Stomach (tissue), 9 donors: ENCODE data around the gene PPP1R9B. TPM values are rescaled to one million over a fixed set of nuclear protein-coding genes. Genes with fewer than 3 reads are reported as not detected.

Source experiments
- DNase-seq, 2 donors: peaks; one replicate each; pipeline versions ENCODE4 v3.0.0 to v3.0.0-alpha.2; 2013 to 2019
- H3K27ac ChIP-seq, 5 donors: fragments of 200-600 bp in 4 of 5; sonication (generic) in 4 of 5; one replicate each; pipeline ENCODE4 v1.5.1; 2013 to 2019; ENCODE audit warnings: mild to moderate bottlenecking in 1 of 5, moderate library complexity in 1 of 5
- H3K27me3 ChIP-seq, 3 donors: fragments of 200-600 bp; sonication (generic); one replicate each; pipeline ENCODE4 v1.5.1; 2017 to 2019; ENCODE audit warnings: mixed run types in 1 of 3
- H3K36me3 ChIP-seq, 4 donors: fragments of 200-600 bp; sonication (generic); 1 replicate in 3 of 4; 2 replicates in 1 of 4; pipeline ENCODE4 v1.5.1; 2016 to 2019
- H3K4me1 ChIP-seq, 4 donors: fragments of 200-600 bp; sonication (generic); one replicate each; pipeline ENCODE4 v1.5.1; 2016 to 2019
- H3K4me3 ChIP-seq, 4 donors: fragments of 200-600 bp; sonication (generic) in 3 of 4; one replicate each; pipeline ENCODE4 v1.5.1; 2016 to 2019; ENCODE audit warnings: mild to moderate bottlenecking in 1 of 4
- H3K9me3 ChIP-seq, 4 donors: fragments of 200-600 bp; sonication (generic); one replicate each; pipeline ENCODE4 v1.5.1; 2016 to 2019
- EP300 ChIP-seq: sonication (generic); formaldehyde crosslinking; IDR thresholded peaks from one replicate; pipeline ENCODE4 v1.6.1; 2017; ENCODE audit warnings: antibody characterized with exemption
- POLR2A ChIP-seq, 4 donors: fragments of 450-650 bp; IDR thresholded peaks; one replicate each; pipeline ENCODE4 v1.6.1; 2016; ENCODE audit warnings: antibody characterized with exemption in 4 of 4, control low read depth in 2 of 4, mild to moderate bottlenecking in 1 of 4, moderate library complexity in 1 of 4
- POLR2AphosphoS5 ChIP-seq, 3 donors: sonication (generic); formaldehyde crosslinking; IDR thresholded peaks; one replicate each; pipeline ENCODE4 v1.6.1; 2016; ENCODE audit warnings: antibody characterized with exemption in 3 of 3
- whole genome bisulfite sequencing, 5 donors: extraction: QIAGEN DNeasy Blood & Tissue Kit in 3 of 5; methylation state at CpG; one replicate each; pipeline versions ENCODE4 v1.1.5 to v1.1.7; 2013 to 2018; 5-methylcytosine and 5-hydroxymethylcytosine counted together
- intact Hi-C: fragments of 100-400 bp; cut with DNase I; formaldehyde crosslinking; loops from one replicate; pipeline ENCODE4 v1.15.1; 2023; ENCODE audit warnings: low total_unique reads
- polyA plus RNA-seq, 3 donors: library from polyadenylated mRNA; stranded (reverse); fragments of 200-250 nt; gene quantifications; one replicate each; pipeline ENCODE4 v1.2.3, GENCODE V29; 2013
- total RNA-seq, 5 donors: library from RNA; depleted of rRNA; stranded (reverse); fragments of >200 nt; gene quantifications; one replicate each; pipeline versions ENCODE4 v1.1.0 to v1.2.3, GENCODE V29; 2014 to 2016
- TF ChIP-seq, protein P1 (sequence below), 7 experiments: fragments of 450-650 bp in 4 of 7; fragments of 200-600 bp in 3 of 7; sonication (generic) in 3 of 7; IDR thresholded peaks; one replicate each; pipeline ENCODE4 v1.5.1; 2016 to 2019; ENCODE audit warnings: antibody characterized with exemption in 7 of 7, control low read depth in 2 of 7, mild to moderate bottlenecking in 1 of 7
- donor health status: healthy with polysubstance abuse.
- donor health status: Bipolar disorder and iron deficiency.
- donor health status: healthy.

The PPP1R9B gene
- total and polyA plus RNA-seq, 8 donors = 11.6 to 64.2 (median 18.9) TPM

DNA sequence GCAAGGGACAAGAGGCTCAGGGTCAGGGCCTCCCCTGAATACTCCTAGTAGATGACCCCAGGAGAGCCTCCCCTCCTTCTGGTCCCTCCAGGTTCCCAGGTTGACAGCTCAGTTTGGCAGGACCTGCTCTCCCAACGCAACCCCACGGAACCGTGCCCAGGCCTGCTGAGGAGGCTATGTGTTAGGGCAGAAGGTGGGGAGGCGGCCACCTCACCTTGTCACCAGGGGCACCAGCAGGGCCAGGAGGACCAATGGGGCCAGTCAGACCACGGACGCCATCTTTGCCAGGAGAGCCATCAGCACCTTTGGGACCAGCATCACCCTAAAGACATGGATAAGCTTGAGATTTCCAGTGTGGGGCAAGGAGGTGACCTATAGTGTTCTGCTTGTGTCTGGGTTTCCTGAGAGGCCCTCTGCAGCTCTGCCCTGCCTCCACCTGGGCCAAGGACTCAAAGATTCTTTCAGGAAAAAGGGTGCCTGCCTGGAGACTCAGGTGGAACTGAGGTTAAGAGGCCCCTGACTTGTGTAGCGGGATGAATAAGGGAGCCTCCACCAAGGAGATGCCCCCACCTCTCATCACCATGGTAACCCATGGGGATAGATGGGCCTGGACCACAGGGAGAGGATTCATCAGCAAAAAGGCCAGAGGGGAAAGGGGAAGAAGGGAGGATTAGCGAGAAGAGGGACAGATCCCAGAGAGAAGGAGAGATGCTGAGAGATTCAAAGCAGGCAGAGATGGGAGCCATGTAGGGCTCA is 40.3 kb upstream of the PPP1R9B start:
- H3K36me3 ChIP-seq = peaks cover 96 to 100% (median 100%) of the 10 kb centered on the region in 4 donors
- no peaks in the 10 kb centered on the region for H3K27me3 ChIP-seq
- intact Hi-C loops = no loop called here
- H3K27ac ChIP-seq = peak overlapping the region in 3 of 5 donors; percentile 28 to 54 (median 42)
- H3K9me3 ChIP-seq = no peaks in the 10 kb centered on the region
- H3K4me3 ChIP-seq = no peak overlapping the region
- WGBS, 5 donors = 77 to 91% (median 90%) methylated on average over 3 to 8 of the region's 8 CpGs
- H3K4me1 ChIP-seq = peaks cover 0 to 31% (median 10%) of the 10 kb centered on the region in 4 donors
- no peak for TF ChIP-seq POLR2AphosphoS5 (IDR thresholded peaks at IDR 0.05)
- TF ChIP-seq EP300 = no peak
- TF ChIP-seq, protein P1, sequence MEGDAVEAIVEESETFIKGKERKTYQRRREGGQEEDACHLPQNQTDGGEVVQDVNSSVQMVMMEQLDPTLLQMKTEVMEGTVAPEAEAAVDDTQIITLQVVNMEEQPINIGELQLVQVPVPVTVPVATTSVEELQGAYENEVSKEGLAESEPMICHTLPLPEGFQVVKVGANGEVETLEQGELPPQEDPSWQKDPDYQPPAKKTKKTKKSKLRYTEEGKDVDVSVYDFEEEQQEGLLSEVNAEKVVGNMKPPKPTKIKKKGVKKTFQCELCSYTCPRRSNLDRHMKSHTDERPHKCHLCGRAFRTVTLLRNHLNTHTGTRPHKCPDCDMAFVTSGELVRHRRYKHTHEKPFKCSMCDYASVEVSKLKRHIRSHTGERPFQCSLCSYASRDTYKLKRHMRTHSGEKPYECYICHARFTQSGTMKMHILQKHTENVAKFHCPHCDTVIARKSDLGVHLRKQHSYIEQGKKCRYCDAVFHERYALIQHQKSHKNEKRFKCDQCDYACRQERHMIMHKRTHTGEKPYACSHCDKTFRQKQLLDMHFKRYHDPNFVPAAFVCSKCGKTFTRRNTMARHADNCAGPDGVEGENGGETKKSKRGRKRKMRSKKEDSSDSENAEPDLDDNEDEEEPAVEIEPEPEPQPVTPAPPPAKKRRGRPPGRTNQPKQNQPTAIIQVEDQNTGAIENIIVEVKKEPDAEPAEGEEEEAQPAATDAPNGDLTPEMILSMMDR (IDR thresholded peaks at IDR 0.05) = no peak
- no peak for TF ChIP-seq POLR2A (IDR thresholded peaks at IDR 0.05)
- no peak for DNase-seq

DNA sequence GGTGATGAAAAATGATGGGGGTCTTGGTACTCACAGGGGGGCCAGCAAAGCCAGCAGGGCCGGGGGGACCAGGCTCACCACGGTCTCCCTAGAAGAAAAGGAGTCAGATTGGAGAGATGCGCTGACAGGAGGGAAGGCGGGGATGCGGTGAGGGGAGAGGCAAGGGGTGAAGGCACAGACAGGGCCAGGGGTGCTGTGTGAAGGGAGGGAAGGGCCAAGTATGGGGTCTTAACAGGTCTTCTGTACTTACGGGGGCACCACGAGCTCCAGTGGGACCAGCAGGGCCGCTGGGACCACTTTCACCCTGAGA is 39.8 kb upstream of the PPP1R9B start:
- intact Hi-C loops = no loop called here
- peaks cover 93 to 100% (median 100%) of the 10 kb centered on the region in 4 donors for H3K36me3 ChIP-seq

DNA sequence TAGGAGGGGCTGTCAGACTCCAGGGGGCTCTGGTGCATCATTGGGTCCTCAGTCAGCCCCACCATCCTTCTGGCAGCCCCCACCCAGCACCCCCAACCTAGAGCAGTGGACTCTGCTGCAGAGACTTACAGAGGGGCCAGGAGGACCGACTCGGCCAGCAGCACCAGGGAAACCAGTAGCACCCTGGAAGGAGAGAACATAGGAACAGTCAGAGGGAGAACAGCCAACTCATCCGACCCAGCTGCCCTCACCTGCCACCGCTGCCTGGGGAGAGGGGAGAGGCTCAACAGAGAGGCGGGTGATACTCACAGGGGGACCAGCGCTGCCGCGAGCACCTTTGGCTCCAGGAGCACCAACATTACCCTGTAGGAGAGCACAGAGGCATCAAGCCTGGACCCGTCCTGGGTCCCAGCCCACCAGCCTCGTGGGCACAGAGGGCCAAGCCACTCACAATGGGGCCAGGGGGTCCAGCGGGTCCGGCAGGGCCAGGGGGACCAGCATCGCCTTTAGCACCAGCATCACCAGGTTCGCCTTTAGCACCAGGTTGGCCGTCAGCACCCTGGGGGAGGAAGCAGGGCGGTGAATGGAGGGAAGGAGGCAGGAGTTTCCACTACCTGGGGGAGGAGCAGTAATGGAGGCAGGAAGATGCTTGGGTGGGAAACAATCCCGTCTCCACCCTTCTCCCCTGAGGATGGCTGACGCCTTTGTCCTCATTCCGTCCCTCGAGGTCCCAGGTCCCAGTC is 39.2 kb upstream of the PPP1R9B start:
- peak overlapping the region in 3 of 5 donors; percentile 20 to 79 (median 54) for H3K27ac ChIP-seq
- H3K4me3 ChIP-seq = no peak overlapping the region
- no peak for DNase-seq
- H3K27me3 ChIP-seq = no peaks in the 10 kb centered on the region
- intact Hi-C loops = no loop called here
- H3K36me3 ChIP-seq = peaks cover 88 to 100% (median 98%) of the 10 kb centered on the region in 4 donors
- WGBS, 5 donors = 71 to 88% (median 86%) methylated on average over 16 to 20 of the region's 20 CpGs
- peaks cover 0 to 29% (median 10%) of the 10 kb centered on the region in 4 donors for H3K4me1 ChIP-seq
- H3K9me3 ChIP-seq = no peaks in the 10 kb centered on the region
- TF ChIP-seq POLR2A (IDR thresholded peaks at IDR 0.05) = no peak
- TF ChIP-seq, protein P1 (IDR thresholded peaks at IDR 0.05) = no peak
- no peak for TF ChIP-seq POLR2AphosphoS5 (IDR thresholded peaks at IDR 0.05)
- TF ChIP-seq EP300 = no peak

More for the DNA sequence above, 39.8 kb upstream of the PPP1R9B start:
- Histone ChIP-seq H3K4me1 (peaks cover 0 to 31% (median 10%) of the 10 kb centered on the region in 4 donors), H3K27ac (peak overlapping the region in 1 of 5 donors; percentile 54), H3K9me3 (no peaks in the 10 kb centered on the region), H3K4me3 (no peak overlapping the region), H3K27me3 (no peaks in the 10 kb centered on the region)
- no peak for TF ChIP-seq POLR2A (IDR thresholded peaks at IDR 0.05)
- TF ChIP-seq, protein P1 (IDR thresholded peaks at IDR 0.05) = no peak
- no peak for TF ChIP-seq EP300
- no peak for TF ChIP-seq POLR2AphosphoS5 (IDR thresholded peaks at IDR 0.05)
- WGBS, 5 donors = 77 to 91% (median 86%) methylated on average over 8 of the region's 8 CpGs
- DNase-seq = no peak

DNA sequence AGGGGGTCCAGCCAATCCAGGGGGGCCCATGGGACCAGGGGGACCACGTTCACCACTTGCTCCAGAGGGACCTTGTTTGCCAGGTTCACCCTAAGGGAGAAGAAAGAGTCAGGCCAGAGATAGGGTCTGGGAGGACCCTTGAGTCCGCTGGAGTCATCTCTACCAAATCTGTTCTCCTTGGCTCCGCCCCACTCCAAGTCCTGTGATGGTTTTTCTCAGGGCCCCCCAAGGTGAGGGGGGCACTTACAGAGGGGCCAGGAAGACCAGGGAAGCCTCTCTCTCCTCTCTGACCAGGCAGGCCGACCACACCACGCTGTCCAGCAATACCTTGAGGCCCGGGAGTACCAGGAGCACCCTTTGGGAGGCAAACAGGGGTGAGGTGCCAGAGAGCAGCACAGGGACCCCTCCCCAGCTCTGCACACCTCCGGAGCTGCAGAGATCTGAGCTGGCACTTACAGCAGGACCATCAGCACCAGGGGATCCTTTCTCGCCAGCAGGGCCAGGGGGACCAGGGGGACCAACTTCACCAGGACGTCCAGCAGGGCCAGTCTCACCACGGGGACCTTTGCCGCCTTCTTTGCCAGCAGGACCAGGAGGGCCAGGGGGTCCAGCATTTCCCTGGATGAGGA is 38.6 kb upstream of the PPP1R9B start:
- Histone ChIP-seq H3K27ac (peak overlapping the region in 3 of 5 donors; percentile 20 to 80 (median 79)), H3K4me3 (no peak overlapping the region), H3K36me3 (peaks cover 81 to 95% (median 92%) of the 10 kb centered on the region in 4 donors), H3K4me1 (peaks cover 5 to 36% (median 15%) of the 10 kb centered on the region in 4 donors), H3K27me3 (no peaks in the 10 kb centered on the region), H3K9me3 (no peaks in the 10 kb centered on the region)
- TF ChIP-seq POLR2AphosphoS5 (IDR thresholded peaks at IDR 0.05) = no peak
- TF ChIP-seq, protein P1 (IDR thresholded peaks at IDR 0.05) = no peak
- TF ChIP-seq EP300 = no peak
- no peak for TF ChIP-seq POLR2A (IDR thresholded peaks at IDR 0.05)
- intact Hi-C loops = no loop called here
- 78 to 86% (median 85%) methylated on average over 7 to 11 of the region's 11 CpGs for WGBS, 5 donors
- DNase-seq = no peak
